ENCODE data around the gene ABCA12. TPM values are rescaled to one million over a fixed set of nuclear protein-coding genes. Genes with fewer than 3 reads are reported as not detected.

Gene ABCA12
- total and polyA plus RNA-seq, 2 of the 8 experiments (the other 6 are each of a cell fraction or from before 2014, with no cell fraction given): not detected

- TF ChIP-seq CEBPB (IDR thresholded peaks at IDR 0.05; ENCODE audit: low read depth, low read length): no peak
- Histone ChIP-seq H4K91ac (replicated peaks; ENCODE audit: insufficient read length, low read length) (no peak overlapping the region), H2BK5ac (ENCODE audit: low read depth, low read length) (no peak overlapping the region), H3K23me2 (ENCODE audit: low read depth, low read length) (no peaks in the 10 kb centered on the region), H3K23ac (ENCODE audit: insufficient read length) (no peak overlapping the region), H3K27me3 (replicated peaks in 1 of 4; ENCODE audit: control insufficient read depth in 3 of 4, extremely low read depth in 1 of 4, insufficient read depth in 3 of 4, low read length in 3 of 4) (peaks cover 0 to 1% (median 0%) of the 10 kb centered on the region in 4 experiments; a peak in 1 of 7 replicates), H3K27ac (ENCODE audit: low read depth, low read length) (no peak overlapping the region), H3K4ac (replicated peaks; ENCODE audit: insufficient read length, low read depth, low read length) (no peak overlapping the region), H3K36me3 (ENCODE audit: control insufficient read depth in 2 of 4, insufficient read depth in 4 of 4, low read length in 3 of 4) (no peaks in the 10 kb centered on the region), H3K56ac (replicated peaks; ENCODE audit: insufficient read length, low read depth, low read length) (no peak overlapping the region), H3K79me2 (ENCODE audit: control insufficient read depth in 1 of 2, insufficient read depth in 2 of 2, low read length in 2 of 2) (no peaks in the 10 kb centered on the region), H2BK15ac (ENCODE audit: low read length) (no peak overlapping the region), H4K5ac (ENCODE audit: insufficient read length, low read depth, low read length) (no peak overlapping the region), H3K79me1 (ENCODE audit: low read depth, low read length) (no peaks in the 10 kb centered on the region), H3K18ac (ENCODE audit: extremely low read depth, low read length) (no peak overlapping the region), H2AFZ (ENCODE audit: low read length) (no peak overlapping the region), H2BK20ac (ENCODE audit: low read length) (no peak overlapping the region), H3K4me1 (replicated peaks in 1 of 4; ENCODE audit: control insufficient read depth in 3 of 4, insufficient read depth in 4 of 4, low read length in 3 of 4) (no peaks in the 10 kb centered on the region), H2BK12ac (ENCODE audit: low read depth, low read length) (no peak overlapping the region), H3K9me3 (ENCODE audit: insufficient read depth in 2 of 2, low read depth in 1 of 2, low read length in 1 of 2) (no peaks in the 10 kb centered on the region), H4K8ac (ENCODE audit: extremely low read depth, insufficient read depth, low read length) (no peak overlapping the region), H3K14ac (ENCODE audit: insufficient read length) (no peak overlapping the region), H2AK5ac (ENCODE audit: low read depth, low read length) (no peak overlapping the region), H2BK120ac (replicated peaks; ENCODE audit: low read depth, low read length) (no peak overlapping the region), H4K20me1 (replicated peaks in 1 of 2; ENCODE audit: control insufficient read depth in 1 of 2, insufficient read depth in 2 of 2, low read length in 2 of 2) (no peaks in the 10 kb centered on the region), H3K4me3 (ENCODE audit: extremely low read depth in 1 of 4, insufficient read depth in 2 of 4, low read depth in 3 of 4, low read length in 4 of 4) (no peak overlapping the region), H3K9ac (replicated peaks in 1 of 4; ENCODE audit: extremely low read depth in 1 of 4, low read depth in 3 of 4, low read length in 3 of 4) (no peak overlapping the region), H3K4me2 (ENCODE audit: insufficient read depth in 1 of 2, low read depth in 2 of 2, low read length in 2 of 2) (no peak overlapping the region)
- DNase-seq (ENCODE audit: low read depth in 1 of 2, low spot score in 2 of 2) (no peak), FAIRE-seq (no peak)
- WGBS, 2 experiments (ENCODE audit: extremely low coverage in 1 of 2, insufficient coverage in 1 of 2, insufficient read length in 1 of 2, insufficient replicate concordance in 2 of 2, low coverage in 1 of 2, low lambda C conversion rate in 2 of 2, missing lambda C conversion rate in 1 of 2): 100% methylated on average over 1 of the region's 1 CpG; no CpG with 5 or more reads in 1 of the 2 experiments
- ChIA-PET POLR2A (ENCODE audit: partially characterized antibody) (no interaction called here), CTCF (ENCODE audit: partially characterized antibody) (interaction anchor here (0.8 kb wide), 1 partner anchor 36 kb away, joined by 3 read pairs; no protein-coding TSS in a partner anchor)
Measured at GRCh38 chr2:215149894-215150293, 11.5 kb upstream of the ABCA12 start.
